ENCODE data around the gene GLIS1. TPM values are rescaled to one million over a fixed set of nuclear protein-coding genes. Genes with fewer than 3 reads are reported as not detected.

Gene GLIS1
- total RNA-seq, 1 experiment from 2014 or later = 0.28 TPM

GRCh38 chr1:53620061-53620855 is 118.7 kb downstream of the GLIS1 start:
- Histone ChIP-seq H3K4ac (ENCODE audit: low read depth, low read length) (no peak overlapping the region), H3K9ac (ENCODE audit: extremely low read depth, insufficient read length, low read length) (no peak overlapping the region), H3K23ac (ENCODE audit: insufficient read length, low read depth, low read length) (no peak overlapping the region), H3K27me3 (ENCODE audit: insufficient read depth, low read length) (no peaks in the 10 kb centered on the region), H3K23me2 (ENCODE audit: insufficient read length, low read depth, low read length, poor library complexity, severe bottlenecking) (no peaks in the 10 kb centered on the region), H3K9me3 (ENCODE audit: control insufficient read depth, low read depth, low read length) (no peaks in the 10 kb centered on the region), H3K18ac (ENCODE audit: insufficient read length, low read depth, low read length) (no peak overlapping the region), H4K91ac (ENCODE audit: insufficient read length, low read depth, low read length) (no peak overlapping the region), H2BK5ac (ENCODE audit: insufficient read length, low read length) (no peak overlapping the region), H3K4me2 (ENCODE audit: insufficient read depth, insufficient read length, low read length) (no peak overlapping the region), H3K27ac (ENCODE audit: insufficient read length, low read depth, low read length) (no peak overlapping the region), H2BK20ac (ENCODE audit: low read depth, low read length, poor library complexity, severe bottlenecking) (no peak overlapping the region), H3K79me1 (ENCODE audit: insufficient read depth, low read depth, low read length, poor library complexity, severe bottlenecking) (no peaks in the 10 kb centered on the region), H3K14ac (ENCODE audit: insufficient read depth, low read length) (no peak overlapping the region; the same call in 1 of the 2 replicates), H3K56ac (ENCODE audit: insufficient read length, low read depth, low read length) (no peak overlapping the region), H4K5ac (ENCODE audit: insufficient read length, low read depth, low read length) (no peak overlapping the region), H3K79me2 (ENCODE audit: insufficient read depth, low read length) (no peaks in the 10 kb centered on the region), H4K20me1 (ENCODE audit: control insufficient read depth, insufficient read depth, insufficient read length) (no peaks in the 10 kb centered on the region), H3K4me1 (ENCODE audit: insufficient read depth, low read length) (no peaks in the 10 kb centered on the region), H2BK12ac (ENCODE audit: insufficient read length, low read depth, low read length) (no peak overlapping the region), H2BK15ac (ENCODE audit: low read depth, low read length) (no peak overlapping the region), H4K8ac (replicated peaks; ENCODE audit: insufficient read length, low read depth, low read length) (no peak overlapping the region), H2BK120ac (ENCODE audit: low read depth, low read length, poor library complexity, severe bottlenecking) (no peak overlapping the region), H2AFZ (ENCODE audit: low read length) (no peak overlapping the region), H3T11ph (ENCODE audit: low read length) (no peak overlapping the region), H2AK5ac (ENCODE audit: insufficient read length, low read length) (no peak overlapping the region)
- whole genome bisulfite sequencing (ENCODE audit: extremely low coverage, insufficient read length, low lambda C conversion rate) = no CpG with 5 or more reads among the region's 22 CpGs
- peak overlapping the region in 1 of 3 experiments; percentile 52; a peak in 1 of 7 replicates for H3K27ac Mint-ChIP-seq
- no peak for TF ChIP-seq CTCF (conservative IDR thresholded peaks at IDR 0.05)
- DNase-seq = peak; percentile 24
- no peaks in the 10 kb centered on the region for H3K36me3 Mint-ChIP-seq (ENCODE audit: insufficient read depth in 1 of 3, low read depth in 3 of 3)
- no peak overlapping the region for H3K4me3 Mint-ChIP-seq
- H3K9me3 Mint-ChIP-seq = no peaks in the 10 kb centered on the region
- peaks cover 3% of the 10 kb centered on the region; the same call in 1 of the 2 replicates for H3K27me3 Mint-ChIP-seq (ENCODE audit: low read depth)
- H3K4me1 Mint-ChIP-seq = peaks cover 2 to 5% of the 10 kb centered on the region in 2 experiments; a peak in 3 of 4 replicates
